ENCODE results near the gene SUGP2.

DNA sequence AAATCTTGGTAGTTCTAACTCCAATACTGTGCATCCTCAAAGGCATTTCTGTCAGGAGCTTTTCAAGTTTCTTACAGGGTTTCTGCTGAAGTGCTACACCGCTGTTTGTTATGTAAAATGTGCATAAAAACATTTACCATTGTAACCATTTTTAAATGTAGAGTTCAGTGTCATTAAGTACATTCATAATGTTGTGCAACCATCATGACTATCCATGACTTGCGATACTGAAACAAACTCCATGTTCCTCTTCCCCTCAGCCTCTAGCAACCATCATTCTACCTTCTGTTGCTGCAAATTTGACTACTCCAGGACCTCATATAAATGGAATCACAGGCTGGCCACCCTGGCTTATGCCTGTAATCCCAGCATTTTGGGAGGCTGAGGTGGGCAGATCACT, 16.1 kb upstream of the SUGP2 start:
- TF ChIP-seq SPI1 (IDR thresholded peaks at IDR 0.05; ENCODE audit: borderline replicate concordance, low read depth, low read length) (no peak), NR3C1 (CRISPR knock-in tag; IDR thresholded peaks at IDR 0.05) (no peak)
- TF ChIP-seq, protein P1, sequence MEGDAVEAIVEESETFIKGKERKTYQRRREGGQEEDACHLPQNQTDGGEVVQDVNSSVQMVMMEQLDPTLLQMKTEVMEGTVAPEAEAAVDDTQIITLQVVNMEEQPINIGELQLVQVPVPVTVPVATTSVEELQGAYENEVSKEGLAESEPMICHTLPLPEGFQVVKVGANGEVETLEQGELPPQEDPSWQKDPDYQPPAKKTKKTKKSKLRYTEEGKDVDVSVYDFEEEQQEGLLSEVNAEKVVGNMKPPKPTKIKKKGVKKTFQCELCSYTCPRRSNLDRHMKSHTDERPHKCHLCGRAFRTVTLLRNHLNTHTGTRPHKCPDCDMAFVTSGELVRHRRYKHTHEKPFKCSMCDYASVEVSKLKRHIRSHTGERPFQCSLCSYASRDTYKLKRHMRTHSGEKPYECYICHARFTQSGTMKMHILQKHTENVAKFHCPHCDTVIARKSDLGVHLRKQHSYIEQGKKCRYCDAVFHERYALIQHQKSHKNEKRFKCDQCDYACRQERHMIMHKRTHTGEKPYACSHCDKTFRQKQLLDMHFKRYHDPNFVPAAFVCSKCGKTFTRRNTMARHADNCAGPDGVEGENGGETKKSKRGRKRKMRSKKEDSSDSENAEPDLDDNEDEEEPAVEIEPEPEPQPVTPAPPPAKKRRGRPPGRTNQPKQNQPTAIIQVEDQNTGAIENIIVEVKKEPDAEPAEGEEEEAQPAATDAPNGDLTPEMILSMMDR (IDR thresholded peaks at IDR 0.05 in 2 of 3, conservative IDR thresholded peaks at IDR 0.05 in 1 of 3; ENCODE audit: insufficient read depth in 2 of 3, low read depth in 1 of 3, low read length in 3 of 3), result no peak
- TF ChIP-seq, protein P2, sequence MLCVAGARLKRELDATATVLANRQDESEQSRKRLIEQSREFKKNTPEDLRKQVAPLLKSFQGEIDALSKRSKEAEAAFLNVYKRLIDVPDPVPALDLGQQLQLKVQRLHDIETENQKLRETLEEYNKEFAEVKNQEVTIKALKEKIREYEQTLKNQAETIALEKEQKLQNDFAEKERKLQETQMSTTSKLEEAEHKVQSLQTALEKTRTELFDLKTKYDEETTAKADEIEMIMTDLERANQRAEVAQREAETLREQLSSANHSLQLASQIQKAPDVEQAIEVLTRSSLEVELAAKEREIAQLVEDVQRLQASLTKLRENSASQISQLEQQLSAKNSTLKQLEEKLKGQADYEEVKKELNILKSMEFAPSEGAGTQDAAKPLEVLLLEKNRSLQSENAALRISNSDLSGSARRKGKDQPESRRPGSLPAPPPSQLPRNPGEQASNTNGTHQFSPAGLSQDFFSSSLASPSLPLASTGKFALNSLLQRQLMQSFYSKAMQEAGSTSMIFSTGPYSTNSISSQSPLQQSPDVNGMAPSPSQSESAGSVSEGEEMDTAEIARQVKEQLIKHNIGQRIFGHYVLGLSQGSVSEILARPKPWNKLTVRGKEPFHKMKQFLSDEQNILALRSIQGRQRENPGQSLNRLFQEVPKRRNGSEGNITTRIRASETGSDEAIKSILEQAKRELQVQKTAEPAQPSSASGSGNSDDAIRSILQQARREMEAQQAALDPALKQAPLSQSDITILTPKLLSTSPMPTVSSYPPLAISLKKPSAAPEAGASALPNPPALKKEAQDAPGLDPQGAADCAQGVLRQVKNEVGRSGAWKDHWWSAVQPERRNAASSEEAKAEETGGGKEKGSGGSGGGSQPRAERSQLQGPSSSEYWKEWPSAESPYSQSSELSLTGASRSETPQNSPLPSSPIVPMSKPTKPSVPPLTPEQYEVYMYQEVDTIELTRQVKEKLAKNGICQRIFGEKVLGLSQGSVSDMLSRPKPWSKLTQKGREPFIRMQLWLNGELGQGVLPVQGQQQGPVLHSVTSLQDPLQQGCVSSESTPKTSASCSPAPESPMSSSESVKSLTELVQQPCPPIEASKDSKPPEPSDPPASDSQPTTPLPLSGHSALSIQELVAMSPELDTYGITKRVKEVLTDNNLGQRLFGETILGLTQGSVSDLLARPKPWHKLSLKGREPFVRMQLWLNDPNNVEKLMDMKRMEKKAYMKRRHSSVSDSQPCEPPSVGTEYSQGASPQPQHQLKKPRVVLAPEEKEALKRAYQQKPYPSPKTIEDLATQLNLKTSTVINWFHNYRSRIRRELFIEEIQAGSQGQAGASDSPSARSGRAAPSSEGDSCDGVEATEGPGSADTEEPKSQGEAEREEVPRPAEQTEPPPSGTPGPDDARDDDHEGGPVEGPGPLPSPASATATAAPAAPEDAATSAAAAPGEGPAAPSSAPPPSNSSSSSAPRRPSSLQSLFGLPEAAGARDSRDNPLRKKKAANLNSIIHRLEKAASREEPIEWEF (CRISPR knock-in tag; IDR thresholded peaks at IDR 0.05), result no peak

Measured in K562 (cell line).